Renal pelvis (tissue), 4 donors: ENCODE results near the gene GPR162. TPM values are rescaled to one million over a fixed set of nuclear protein-coding genes. Genes with fewer than 3 reads are reported as not detected.

ENCODE experiments used
- DNase-seq: peaks from one replicate; pipeline ENCODE4 v3.0.0-alpha.2; 2013
- polyA plus RNA-seq, 3 donors: library from polyadenylated mRNA; unstranded; fragments of 120-200 nt; gene quantifications; one replicate each; pipeline ENCODE4 v1.2.1, GENCODE V29; 2013; ENCODE audit not compliant: insufficient read length in 3 of 3

GPR162 gene
- polyA plus RNA-seq, 3 donors, result 33.9 to 36.0 (median 35.9) TPM

DNA sequence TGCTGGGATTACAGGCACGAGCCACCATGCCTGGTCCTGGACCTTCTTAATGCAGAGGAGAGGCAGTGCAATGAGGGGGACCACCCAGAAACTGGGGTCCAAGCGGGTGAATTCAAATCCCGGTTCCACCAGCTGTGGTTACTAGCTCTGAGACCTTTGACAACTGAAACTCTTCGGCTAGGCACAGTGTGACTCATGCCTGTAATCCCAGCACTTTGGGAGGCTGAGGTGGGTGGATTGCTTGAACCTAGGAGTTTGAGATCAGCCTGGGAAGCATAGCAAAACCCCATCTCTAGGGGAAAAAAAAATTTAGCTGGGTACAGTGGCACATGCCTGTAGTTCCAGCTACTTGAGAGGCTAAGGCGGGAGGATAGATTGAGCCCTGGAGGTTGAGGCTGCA, 37.3 kb upstream of the GPR162 start:
- DNase-seq, result no peak

- no peak for DNase-seq
These were observed 36.9 kb upstream of the GPR162 start for GRCh38 chr12:6784761-6785160.

GRCh38 chr12:6786416-6787094, 35.1 kb upstream of the GPR162 start:
- no peak for DNase-seq

GRCh38 chr12:6787309-6787708, 34.3 kb upstream of the GPR162 start:
- DNase-seq, result no peak

DNA sequence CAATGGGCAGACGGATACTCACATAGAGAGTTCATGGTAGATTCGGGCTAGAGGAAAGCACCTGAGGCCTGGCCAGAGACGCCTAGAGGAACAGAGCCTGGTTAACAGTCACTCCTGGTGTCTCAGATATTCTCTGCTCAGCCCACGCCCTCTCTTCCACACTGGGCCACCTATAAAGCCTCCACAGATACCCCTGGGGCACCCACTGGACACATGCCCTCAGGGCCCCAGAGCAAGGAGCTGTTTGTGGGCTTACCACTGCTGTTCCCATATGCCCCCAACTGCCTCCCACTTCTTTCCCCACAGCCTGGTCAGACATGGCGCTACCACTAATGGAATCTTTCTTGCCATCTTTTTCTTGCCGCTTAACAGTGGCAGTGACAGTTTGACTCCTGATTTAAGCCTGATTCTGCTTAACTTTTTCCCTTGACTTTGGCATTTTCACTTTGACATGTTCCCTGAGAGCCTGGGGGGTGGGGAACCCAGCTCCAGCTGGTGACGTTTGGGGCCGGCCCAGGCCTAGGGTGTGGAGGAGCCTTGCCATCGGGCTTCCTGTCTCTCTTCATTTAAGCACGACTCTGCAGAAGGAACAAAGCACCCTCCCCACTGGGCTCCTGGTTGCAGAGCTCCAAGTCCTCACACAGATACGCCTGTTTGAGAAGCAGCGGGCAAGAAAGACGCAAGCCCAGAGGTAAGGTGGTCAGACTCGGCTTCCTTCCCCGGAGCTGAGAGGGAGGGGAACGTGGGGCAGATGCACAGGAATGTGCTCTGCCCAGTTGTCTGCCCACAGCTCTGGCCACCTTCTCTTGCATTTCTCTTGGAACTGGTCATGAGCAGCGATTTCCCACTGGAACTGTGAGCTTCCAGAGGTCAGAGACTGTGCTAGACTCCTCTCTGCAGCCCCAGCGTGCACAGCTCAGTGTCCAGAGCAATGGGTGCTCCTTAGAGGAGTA, 32.4 kb upstream of the GPR162 start, which contains the start of gene CD4:
Gene CD4, plus strand, starts transcription at position 557 of the 953 bp plus-strand sequence. CDS start 10,611 bp downstream, outside the sequence.
- DNase-seq, result no peak

DNA sequence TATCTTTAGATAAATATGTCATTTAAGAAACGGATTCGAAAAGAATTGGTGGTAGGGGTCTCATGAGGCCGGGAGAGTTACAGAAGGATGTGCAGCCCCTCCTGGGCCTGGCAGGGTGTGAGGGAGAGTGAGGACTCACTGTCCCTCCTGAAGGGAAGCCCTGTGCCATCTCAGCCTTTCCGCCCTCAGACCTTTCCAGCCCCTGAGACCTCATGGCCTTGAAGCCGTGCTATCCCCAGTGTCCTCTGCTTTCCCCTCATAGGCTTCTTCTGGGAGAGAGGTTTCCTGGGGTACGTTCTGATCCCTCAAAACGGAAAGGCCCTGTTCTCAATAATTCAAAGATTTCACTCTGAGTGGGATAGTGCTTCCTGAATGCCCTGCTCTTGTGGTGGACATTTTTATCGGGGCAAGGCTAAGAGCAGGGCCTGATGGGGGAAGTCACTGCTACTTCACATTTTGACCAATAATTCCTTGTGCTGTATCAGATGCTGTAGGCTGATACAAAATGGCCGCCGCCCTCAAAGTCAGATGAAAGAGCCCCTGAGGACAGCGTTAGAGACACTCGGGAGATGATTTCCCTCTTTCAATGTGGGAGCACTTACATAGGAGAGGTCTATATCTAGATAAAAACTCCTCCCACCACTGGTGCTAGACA, 31.0 kb upstream of the GPR162 start:
- no peak for DNase-seq

DNA sequence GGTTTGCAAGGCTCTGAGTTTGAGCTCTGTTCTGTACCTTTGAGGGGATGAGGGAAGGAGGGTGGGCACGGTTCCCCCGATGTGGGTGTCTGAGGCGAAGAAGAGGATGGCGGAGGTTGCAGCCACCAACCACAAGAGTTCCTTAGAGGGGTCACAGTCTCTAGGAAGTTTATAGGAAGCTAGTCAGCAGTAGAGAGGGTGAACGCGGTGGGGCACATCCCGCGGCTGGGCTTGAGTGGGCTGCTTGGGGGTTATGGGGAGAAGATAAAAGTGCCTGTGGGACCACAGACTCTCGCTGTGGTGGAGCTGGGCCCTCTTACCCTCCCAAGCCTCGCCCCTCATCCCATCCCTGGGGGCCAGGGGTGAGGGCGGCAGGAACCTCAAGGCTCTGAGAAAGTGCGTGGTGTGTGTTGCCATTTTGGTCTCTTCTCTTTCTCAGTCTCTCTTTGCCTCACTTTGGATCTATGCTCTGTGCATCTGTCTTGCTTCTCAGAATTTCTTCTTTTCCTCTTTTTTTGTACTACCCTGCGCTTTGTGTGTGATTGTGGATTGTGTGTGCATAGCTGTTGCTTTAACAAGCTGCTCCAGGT, 29.6 kb upstream of the GPR162 start:
- DNase-seq, result no peak

- DNase-seq, result peak; percentile 47
These were observed 29.0 kb upstream of the GPR162 start for GRCh38 chr12:6792522-6793201.

- no peak for DNase-seq
These were observed 26.5 kb upstream of the GPR162 start for GRCh38 chr12:6795088-6795487.

GRCh38 chr12:6796576-6796975, 25.0 kb upstream of the GPR162 start:
- DNase-seq, result no peak

DNA sequence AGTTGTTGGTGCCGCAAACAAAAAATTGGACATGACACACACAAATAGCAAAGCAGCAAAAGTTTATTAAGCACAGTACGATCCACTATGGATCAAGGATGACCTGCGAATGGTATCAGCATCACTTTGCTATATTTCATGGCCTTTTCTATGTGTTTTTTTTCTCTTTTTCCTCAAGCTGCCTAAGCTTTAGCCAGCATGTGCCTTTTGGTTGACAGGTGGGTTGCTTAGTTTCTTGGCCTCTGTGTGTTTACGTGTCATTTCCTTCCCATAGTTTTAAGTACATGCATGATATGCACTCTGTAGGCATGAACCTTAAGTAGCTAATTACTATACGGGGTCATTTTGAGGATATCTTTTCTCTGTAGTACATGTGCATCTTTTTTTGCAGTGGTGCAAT, 22.5 kb upstream of the GPR162 start:
- DNase-seq, result no peak

DNA sequence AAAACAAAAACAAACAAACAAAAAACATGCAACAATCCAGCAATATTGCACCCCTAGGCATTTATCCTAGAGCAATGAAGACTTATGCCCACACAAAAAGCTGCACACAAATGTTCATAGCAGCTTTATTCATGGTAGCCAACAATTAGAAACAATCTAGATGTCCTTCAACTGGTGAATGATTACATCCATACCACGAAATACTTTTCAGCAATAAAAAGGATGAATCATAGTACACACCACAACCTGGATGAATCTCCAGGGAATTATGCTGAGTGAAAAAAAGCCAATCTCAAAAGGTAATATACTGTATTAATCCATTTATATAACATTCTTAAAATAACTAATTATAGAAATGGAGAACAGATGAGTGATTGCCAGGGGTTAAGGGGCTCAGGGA, 14.5 kb upstream of the GPR162 start:
- DNase-seq, result no peak

DNA sequence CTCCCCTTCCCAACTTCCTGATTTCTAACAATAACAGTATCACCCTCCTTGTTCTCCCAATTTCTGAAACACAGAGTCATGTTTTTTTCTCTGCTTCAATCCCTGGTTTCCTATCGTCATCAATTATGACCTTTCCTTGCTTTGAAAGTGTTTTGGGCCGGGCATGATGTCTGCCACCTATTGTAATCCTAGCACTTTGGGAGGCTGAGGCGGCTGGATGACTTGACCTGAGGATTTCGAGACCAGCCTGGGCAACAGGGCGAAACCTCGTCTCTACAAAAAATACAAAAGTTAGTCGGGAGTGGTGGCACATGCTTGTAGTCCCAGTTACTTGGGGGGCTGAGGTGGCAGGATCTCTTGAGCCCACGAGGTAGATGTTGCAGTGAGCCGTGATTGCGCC, 12.6 kb upstream of the GPR162 start:
- DNase-seq, result no peak

- DNase-seq, result no peak
These were observed 10.9 kb upstream of the GPR162 start for GRCh38 chr12:6810758-6811157.

DNA sequence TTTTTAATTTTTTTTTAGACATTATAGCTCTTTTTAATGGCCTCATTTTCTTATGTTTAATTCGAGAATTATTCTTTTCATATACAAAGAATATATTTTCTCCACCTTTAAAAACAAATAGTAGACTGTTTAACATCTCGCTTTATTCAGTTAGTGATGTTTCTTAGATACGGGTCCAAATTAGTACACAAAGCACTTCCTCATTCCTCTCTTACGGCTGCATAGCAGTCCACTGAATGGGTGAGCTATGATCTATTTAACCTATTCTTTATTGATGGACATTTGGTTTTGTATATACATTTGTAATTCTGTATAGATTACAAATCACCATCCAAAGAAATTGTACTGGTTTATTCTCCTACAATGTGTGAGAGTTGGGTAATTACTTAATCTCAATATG, 8.3 kb upstream of the GPR162 start:
- DNase-seq, result no peak

DNA sequence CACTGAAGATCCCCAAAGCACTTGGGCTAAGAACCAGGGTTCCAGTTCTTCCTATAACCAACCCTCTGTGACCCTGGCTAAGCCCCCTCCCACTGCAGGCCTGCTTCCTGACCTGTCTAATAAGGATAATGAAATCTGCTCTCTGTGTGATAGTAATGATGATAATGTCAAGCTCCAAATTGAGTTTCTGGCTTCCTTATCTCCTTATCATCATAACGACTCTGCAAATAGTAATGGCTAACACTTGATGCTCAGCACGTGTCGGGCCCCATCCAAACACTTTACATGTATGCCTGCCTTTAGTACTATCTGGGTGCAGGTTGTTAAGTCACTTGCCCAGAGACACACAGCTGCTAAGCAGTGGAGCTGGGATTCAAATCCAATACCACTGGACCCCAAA, 5.0 kb upstream of the GPR162 start:
- DNase-seq, result no peak

DNA sequence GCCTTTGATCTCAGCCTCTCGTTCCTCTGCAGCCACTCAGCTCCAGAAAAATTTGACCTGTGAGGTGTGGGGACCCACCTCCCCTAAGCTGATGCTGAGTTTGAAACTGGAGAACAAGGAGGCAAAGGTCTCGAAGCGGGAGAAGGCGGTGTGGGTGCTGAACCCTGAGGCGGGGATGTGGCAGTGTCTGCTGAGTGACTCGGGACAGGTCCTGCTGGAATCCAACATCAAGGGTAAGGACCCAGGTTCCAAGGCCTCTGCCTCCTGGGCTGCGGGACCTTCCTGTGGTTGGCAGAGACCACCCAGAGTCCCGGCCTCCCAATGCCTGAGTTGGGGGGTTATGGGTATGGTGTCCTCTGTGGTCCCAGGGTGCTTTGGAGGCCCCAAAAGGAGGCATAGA, 4.5 kb upstream of the GPR162 start:
- DNase-seq, result no peak

DNA sequence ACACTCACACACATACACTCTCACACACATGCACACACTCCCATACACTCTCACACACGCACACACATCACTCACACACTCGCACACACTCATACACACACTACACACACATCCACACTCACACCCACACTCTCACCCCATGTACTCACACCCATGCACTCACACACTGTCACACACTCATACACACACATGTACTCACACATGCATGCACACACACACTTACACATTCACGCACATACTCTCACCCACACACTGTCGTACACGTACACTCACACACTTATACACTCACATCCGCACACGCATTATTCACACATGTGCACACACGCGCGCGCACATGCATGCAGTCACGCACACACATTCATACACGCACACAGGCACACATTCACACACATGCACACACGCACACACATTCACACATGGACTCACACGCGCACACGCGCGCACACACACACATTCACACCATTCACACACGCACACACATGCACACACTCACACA, 3.9 kb upstream of the GPR162 start:
- no peak for DNase-seq

- no peak for DNase-seq
These were observed 3.4 kb upstream of the GPR162 start for GRCh38 chr12:6818222-6818621.

DNA sequence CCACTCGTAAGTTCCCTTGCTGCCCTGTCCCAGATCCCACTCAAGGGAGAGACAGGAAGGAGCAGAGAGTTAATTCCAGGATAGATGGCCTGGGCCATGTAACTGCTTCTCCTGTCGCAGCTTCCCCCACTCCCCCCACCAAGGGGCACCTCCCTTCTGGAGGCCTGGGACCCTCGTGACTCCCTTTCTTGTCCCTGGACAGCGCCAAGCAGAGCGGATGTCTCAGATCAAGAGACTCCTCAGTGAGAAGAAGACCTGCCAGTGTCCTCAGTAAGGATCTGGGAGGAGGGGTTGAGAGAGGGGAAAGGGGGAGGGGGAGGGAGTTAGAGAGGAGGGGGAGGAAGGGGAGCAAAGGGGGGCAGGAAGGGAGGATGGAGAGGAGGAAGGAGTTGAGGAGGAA, 3.0 kb upstream of the GPR162 start:
- DNase-seq, result no peak
